Heart left ventricle (tissue), 13 donors: Measurements from ENCODE around the gene RAB10.

Experiments
- CTCF ChIP-seq, 12 donors: fragments of 200-600 bp; sonication (generic) in 4 of 12; IDR thresholded peaks; one replicate each; pipeline versions ENCODE4 v1.5.0 to v1.8.0; 2018 to 2022; ENCODE audit warnings: antibody characterized with exemption in 12 of 12, mild to moderate bottlenecking in 5 of 12
- POLR2A ChIP-seq, 2 donors: fragments of 450-650 bp; IDR thresholded peaks; one replicate each; pipeline ENCODE4 v1.6.1; 2017; ENCODE audit warnings: antibody characterized with exemption in 2 of 2, mild to moderate bottlenecking in 2 of 2, moderate library complexity in 2 of 2
- donor health status: ischemic (EF 13 %, LVEDD 7.1; RV severe dilation, severe dysfunction).
- donor health status: DM: no; HTN: yes; CAD: no.
- donor health status: DM: no; HTN: no; CAD: no.
- donor health status: ischemic (EF 25% LVEDD 6.9; RV normal size, moderate dysfunction).
- donor health status: ischemic (EF 25% LVEDD 5.7; RV mildly dilated, moderate dysfunction).
- donor health status: ischemic (EF 35%, LVEDD 5.7; RV mildly dilated, moderate dysfunction).
- donor health status: nonischemic (EF 11% LVEDD 7.7; RV severe dilation, severe dysfunction).
- donor health status: DM: yes; HTN: yes; CAD: no.
- donor health status: PGD.
- donor health status: ischemic (EF 29% LVEDD 5.4; RV normal size, mild dysfunction).
- donor health status: nonischemic (EF 23%, LVEDD 6.1; RV moderate dilation, normal function).

- TF ChIP-seq POLR2A (IDR thresholded peaks at IDR 0.05) (no peak), CTCF (IDR thresholded peaks at IDR 0.05) (no peak)
Measured at GRCh38 chr2:25996844-25997243, 37.0 kb upstream of the RAB10 start.
